HUES64 (cell line): ENCODE measurements around the gene UBXN6.

ENCODE experiments used
- H3K27ac ChIP-seq: 2 replicates; pipeline ENCODE4 v1.7.0; 2013; ENCODE audit warnings: low read depth, low read length, inconsistent platforms
- H3K27me3 ChIP-seq: 2 replicates; pipeline ENCODE4 v1.6.1; 2013; ENCODE audit warnings: mild to moderate bottlenecking, low read length; ENCODE audit not compliant: insufficient read depth
- H3K36me3 ChIP-seq: 2 replicates; pipeline ENCODE4 v1.6.1; 2013; ENCODE audit warnings: mild to moderate bottlenecking, low read length; ENCODE audit not compliant: insufficient read depth
- H3K4me1 ChIP-seq: 2 replicates; pipeline ENCODE4 v1.6.1; 2013; ENCODE audit warnings: mild to moderate bottlenecking, low read length, moderate library complexity; ENCODE audit not compliant: insufficient read depth
- H3K4me3 ChIP-seq: 2 replicates; pipeline ENCODE4 v1.5.1; 2013; ENCODE audit warnings: mild to moderate bottlenecking, low read length, moderate library complexity
- H3K9ac ChIP-seq: 2 replicates; pipeline ENCODE4 v1.6.1; 2013; ENCODE audit warnings: mild to moderate bottlenecking, low read depth, low read length
- H3K9me3 ChIP-seq: 2 replicates; pipeline ENCODE4 v1.6.1; 2013; ENCODE audit warnings: low read depth, low read length; ENCODE audit not compliant: insufficient read depth
- WGBS: fragments of 150-250, 120-280 bp; methylation state at CpG from one replicate; pipeline ENCODE4 v1.1.7; 2013; ENCODE audit warnings: missing lambda C conversion rate; 5-methylcytosine and 5-hydroxymethylcytosine counted together

UBXN6 gene

GRCh38 chr19:4399812-4400134 is 57.8 kb downstream of the UBXN6 start:
- no peaks in the 10 kb centered on the region for H3K9me3 ChIP-seq
- H3K4me1 ChIP-seq, result peaks cover 17% of the 10 kb centered on the region
- no peaks in the 10 kb centered on the region for H3K27me3 ChIP-seq
- H3K4me3 ChIP-seq, result peak overlapping the region; percentile 98
- H3K27ac ChIP-seq, result peak overlapping the region; percentile 79; the same call in 1 of the 2 replicates
- peaks cover 31% of the 10 kb centered on the region for H3K36me3 ChIP-seq
- WGBS, result 1% methylated on average over 10 of the region's 12 CpGs
- H3K9ac ChIP-seq, result peak overlapping the region; percentile 92

GRCh38 chr19:4396949-4397783 is 60.4 kb downstream of the UBXN6 start:
- H3K4me1 ChIP-seq, result peaks cover 14% of the 10 kb centered on the region
- no peak overlapping the region for H3K4me3 ChIP-seq
- no peaks in the 10 kb centered on the region for H3K27me3 ChIP-seq
- peaks cover 22% of the 10 kb centered on the region for H3K36me3 ChIP-seq
- no peak overlapping the region for H3K27ac ChIP-seq
- H3K9ac ChIP-seq, result no peak overlapping the region
- WGBS, result 91% methylated on average over 14 of the region's 15 CpGs
- no peaks in the 10 kb centered on the region for H3K9me3 ChIP-seq
